Urinary bladder (tissue), 2 donors: ENCODE results near the gene TFPI. TPM values are rescaled to one million over a fixed set of nuclear protein-coding genes. Genes with fewer than 3 reads are reported as not detected.

Experiments used
- polyA plus RNA-seq: library from polyadenylated mRNA; stranded (reverse); fragments of 200-250 nt; gene quantifications from one replicate; pipeline ENCODE4 v1.2.3, GENCODE V29; 2013
- small RNA-seq: library from RNA; depleted of rRNA; stranded (forward); fragments of <200 nt; gene quantifications from one replicate; pipeline ENCODE3, GENCODE V24; 2014
- total RNA-seq: library from RNA; depleted of rRNA; stranded (reverse); fragments of >200 nt; gene quantifications from one replicate; pipeline ENCODE4 v1.2.3, GENCODE V29; 2014
- donor health status: healthy.

The TFPI gene
- total and polyA plus RNA-seq, 2 donors: 63.3 to 177 TPM

Small RNA genes within 50 kb of the gene (small RNA-seq; reads per million reads assigned to genes)
- gene GAPDHP59: not detected

Other genes starting within 250 kb of the TFPI start
- 150 TPM for gene CALCRL, start 106.2 kb downstream of the TFPI start, total RNA-seq
- 13.5 TPM for gene CALCRL, start 106.2 kb downstream of the TFPI start, polyA plus RNA-seq